ENCODE results near the gene ZNF799.
"Not testable (repeated sequence)": the region's sequence is repeated elsewhere in the genome, so short reads cannot be mapped to it uniquely, and the experiment has no call there.

Gene ZNF799

DNA sequence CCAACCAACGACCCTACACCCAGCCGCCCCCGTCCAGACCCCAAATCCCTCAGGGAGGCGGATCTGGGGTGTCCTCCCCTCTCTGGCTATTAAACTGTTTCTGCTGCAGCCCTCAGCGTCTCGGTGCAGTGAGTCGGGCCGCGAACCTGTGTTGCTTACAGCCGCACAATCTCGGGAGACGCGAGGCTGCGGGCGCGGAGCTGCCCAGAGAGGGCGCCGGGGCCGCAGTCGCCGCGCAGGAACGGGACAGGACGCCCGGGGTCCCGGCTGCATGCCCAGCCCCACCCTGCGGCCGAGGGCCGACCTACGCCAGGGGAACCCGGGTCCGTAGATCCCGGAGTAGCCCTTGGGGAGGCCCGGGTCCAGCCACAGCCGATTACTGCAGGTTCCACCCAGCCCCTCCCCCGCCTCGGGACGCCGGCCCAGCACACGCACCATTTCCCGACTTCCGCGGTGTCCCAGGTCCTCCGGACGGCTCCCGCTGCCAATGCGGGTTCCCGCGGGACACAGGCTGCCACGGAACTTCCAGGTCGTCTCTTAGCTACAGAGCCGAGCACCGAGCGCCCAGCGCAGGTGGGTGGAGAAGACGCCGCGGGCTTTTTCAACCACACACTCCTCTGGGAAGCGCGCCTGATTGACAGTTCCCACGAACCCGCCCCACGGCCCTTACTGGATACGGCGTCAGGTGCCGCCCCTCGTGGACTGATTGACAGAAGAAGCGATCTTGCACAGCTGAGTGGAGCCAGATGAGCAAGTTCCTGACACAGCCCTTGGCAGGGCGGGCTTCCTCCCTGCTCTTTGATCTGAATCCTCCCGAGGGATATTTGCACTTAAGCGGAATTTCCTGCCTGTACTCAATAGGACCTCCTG is at the start of gene ZNF799:
ZNF799 (minus strand) TSS at position 639 of the 870 bp plus-strand sequence; CDS start at position 438, 201 bp downstream.
- peak; percentile 84 for DNase-seq

DNA sequence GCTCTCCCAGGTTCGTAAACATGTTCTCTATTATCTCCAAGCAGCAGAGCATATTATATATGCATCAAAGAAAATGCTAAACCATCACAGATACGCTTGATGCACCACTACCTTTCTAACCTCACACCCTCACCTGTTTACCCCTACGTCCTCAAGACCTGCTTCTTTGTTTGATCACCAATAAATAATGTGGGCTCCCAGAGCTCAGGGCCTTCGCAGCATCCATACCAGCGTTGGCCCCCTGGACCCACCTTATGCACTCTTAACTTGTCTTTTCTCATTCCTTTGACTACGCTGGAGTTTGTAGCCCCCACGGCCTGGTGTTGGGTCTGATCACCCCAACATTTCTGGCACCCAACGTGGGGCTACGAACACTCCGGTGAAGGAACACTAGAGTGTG is 49.8 kb upstream of the ZNF799 start:
- no peak for DNase-seq

DNA sequence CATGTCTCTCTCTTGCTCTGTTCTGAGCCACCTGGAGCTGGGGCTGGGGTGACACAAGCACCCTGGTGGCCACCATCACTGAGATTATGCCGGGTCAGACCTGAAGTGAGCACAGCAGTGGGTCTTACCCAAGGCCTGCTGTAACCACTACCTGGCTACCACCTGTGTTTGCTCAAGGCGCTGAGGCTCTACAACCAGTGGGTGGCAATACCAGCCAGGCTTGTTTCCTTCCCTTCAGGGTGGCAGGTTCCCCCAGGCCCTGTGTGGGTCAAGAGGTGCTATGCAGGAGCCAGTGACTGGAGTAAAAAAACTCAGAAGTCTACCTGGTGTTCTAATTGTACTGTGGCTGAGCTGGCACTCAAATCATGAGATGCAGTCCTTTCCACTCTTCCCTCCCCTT is 47.7 kb upstream of the ZNF799 start:
- no peak for DNase-seq

DNA sequence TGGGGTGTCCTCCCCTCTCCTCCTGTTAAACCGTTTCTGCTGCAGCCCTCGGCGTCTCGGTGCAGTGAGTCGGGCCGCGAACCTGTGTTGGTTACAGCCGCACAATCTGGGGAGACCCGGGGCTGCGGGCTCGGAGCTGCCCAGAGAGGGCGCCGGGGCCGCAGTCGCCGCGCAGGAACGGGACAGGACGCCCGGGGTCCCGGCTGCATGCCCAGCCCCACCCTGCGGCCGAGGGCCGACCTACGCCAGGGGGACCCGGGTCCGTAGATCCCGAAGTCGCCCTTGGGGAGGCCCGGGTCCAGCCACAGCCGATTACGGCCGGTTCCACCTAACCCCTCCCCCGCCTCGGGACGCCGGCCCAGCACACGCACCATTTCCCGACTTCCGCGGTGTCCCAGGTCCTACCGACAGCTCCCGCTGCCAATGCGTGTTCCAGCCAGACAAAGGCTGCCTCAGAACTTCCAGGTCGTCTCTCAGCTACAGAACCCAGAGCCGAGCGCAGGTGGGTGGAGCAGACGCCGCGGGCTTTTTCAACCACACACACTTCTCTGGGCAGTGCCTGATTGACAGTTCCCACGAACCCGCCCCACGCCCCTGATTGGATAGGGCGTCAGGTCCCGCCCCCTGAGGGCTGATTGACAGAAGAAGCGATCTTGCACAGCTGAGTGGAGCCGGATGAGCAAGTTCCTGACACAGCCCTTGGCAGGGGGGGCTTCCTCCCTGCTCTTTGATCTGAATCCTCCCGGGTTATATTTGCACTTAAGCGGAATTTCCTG is 39.7 kb upstream of the ZNF799 start, which contains the start of gene ZNF443:
ZNF443 (minus strand) TSS at position 481 of the 776 bp plus-strand sequence; CDS start at position 374, 107 bp downstream.
- peak; percentile 91 for DNase-seq

DNA sequence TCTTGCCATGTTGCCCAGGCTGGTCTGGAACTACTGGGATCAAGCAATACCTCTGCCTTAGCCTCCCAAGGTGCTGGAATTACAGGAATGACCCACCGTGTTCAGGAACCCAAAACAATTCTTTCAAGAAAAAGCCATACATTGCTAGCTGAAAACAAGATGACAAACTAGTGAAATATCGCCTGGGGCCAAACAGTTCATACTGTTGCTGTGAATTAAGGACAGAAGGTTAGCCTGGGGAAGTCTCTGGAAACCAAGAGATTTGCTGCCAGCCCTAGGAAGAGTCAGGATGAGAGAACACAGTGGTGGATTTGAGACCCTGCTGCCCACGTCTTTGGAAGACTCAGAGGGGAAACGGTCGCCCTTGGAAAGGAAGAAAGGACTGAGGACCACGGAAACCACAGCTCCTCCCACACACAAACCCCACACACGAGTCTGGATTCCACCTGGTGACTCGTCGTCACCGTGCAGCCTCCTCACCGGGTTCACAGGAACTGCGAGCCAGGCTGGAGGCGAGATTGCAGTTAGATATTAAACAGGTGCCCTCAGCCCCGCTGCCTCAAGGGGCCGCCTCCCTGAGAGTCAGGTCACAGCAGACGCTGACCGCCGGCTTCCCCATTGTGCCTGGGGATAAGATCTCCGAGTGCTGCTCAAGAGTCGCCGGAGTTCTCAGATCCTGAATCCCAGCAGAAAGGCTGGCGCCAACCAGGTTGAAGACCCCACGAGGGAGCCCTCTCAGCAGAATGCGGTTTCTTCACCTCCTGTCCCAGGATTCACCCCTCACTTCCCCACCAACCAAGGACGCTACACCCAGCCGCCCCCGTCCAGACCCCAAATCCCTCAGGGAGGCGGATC is 38.8 kb upstream of the ZNF799 start:
- DNase-seq: not testable (repeated sequence)

DNA sequence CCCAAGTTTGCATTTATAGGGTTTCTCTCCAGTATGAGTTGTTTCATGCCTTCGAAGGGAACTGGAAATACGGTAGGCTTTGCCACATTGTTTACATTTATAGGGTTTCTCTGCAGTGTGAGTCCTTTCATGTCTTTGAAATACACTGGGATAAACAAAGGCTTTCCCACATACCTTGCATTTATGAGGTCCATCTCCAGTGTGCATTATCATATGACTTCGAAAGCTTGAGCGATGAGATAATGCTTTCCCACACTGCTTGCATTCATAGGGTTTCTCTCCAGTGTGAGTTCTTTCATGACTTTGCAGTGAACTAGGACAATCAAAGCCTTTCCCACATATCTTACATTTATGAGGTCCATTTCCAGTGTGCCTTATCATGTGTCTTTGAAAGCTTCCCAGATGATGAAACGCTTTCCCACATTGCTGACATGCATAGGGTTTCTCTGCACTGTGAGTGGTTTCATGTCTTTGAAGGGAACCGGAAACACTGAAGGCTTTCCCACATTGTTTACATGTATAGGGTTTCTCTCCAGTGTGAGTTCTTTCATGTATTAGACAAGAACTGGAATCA is 29.7 kb upstream of the ZNF799 start:
- DNase-seq: not testable (repeated sequence)

DNA sequence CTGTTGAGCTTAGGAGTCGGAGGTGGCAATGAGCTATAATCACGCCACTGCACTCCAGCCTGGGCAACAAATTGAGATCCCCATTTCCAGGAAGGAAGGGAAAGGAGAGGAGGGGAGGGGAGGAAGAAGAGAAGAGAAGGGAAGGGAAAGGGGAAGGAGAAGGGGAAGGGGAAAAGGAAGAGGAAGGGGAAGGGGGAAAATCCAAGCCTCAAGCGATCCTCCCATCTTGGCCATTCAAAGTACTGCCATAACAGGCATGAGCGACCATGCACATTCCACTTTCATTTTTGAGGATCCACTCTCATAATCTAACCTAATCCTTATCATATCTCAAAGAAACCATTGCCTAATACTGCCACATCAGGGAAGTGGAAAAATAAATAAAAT is 24.8 kb upstream of the ZNF799 start:
- DNase-seq: no peak

DNA sequence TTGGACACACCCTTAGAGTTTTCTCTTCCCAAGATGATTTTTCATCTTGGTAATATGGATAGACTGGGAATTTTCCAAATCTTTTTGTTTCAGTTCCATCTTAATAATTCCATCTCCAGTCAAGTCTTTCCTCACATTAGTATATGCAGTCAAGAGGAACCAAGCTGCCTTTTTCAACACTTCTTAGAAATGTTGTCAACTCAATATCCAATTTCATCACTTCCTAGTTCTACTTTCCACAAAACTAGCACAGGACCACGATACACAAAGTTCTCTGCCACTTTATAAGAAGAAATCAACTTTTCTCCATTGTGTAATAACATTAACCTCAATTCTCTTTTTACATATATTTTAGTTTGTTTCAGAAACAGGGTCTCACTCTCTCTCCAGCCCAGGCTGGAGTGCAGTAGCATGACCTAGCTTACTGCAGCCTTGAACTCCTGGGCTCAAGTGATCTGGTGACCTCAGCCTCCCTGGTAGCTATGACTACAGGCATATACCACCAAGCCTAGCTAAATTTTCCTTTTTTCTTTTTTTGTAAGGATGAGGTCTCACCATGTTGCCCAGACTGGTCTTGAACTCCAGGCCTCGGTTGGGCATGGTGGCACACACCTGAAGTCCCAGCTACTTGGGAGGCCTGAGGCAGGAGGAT is 24.3 kb upstream of the ZNF799 start:
- no peak for DNase-seq

DNA sequence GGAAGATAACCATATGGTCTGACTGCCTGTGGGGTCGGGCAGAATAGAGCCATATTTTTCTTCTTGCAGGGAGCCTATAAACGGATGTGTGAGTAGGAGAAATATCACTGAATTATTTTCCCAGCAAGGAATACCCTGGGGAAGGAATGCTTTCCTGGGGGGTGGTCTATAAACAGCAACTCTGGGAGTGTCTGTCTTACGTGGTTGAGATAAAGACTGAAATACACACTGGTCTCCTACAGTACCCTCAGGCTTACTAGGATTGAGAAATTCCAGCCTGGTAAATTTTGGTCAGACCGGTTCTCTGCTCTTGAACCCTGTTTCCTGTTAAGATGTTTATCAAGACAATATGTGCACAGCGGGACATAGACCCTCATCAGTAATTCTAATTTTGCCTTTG is 16.2 kb upstream of the ZNF799 start:
- DNase-seq: not testable (repeated sequence)

DNA sequence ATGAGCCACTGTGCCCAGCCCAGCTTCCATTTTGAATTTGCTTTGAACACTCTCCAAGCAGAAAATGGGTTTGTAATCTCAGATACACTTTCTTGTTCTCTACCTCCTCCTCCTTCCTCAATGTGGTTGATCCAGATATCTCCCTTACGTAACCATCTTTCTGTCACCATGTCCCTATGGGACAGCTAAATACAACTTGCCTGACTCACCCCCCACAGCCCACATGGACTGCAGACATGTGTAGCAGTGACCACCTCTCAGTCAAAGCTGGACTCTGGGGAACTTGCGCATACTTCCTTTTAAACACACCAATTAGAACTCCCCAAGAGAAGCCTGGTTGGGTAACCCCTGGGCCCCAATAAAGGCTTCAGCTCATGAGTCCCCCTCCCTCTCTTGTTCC is 10.8 kb upstream of the ZNF799 start:
- no peak for DNase-seq

DNA sequence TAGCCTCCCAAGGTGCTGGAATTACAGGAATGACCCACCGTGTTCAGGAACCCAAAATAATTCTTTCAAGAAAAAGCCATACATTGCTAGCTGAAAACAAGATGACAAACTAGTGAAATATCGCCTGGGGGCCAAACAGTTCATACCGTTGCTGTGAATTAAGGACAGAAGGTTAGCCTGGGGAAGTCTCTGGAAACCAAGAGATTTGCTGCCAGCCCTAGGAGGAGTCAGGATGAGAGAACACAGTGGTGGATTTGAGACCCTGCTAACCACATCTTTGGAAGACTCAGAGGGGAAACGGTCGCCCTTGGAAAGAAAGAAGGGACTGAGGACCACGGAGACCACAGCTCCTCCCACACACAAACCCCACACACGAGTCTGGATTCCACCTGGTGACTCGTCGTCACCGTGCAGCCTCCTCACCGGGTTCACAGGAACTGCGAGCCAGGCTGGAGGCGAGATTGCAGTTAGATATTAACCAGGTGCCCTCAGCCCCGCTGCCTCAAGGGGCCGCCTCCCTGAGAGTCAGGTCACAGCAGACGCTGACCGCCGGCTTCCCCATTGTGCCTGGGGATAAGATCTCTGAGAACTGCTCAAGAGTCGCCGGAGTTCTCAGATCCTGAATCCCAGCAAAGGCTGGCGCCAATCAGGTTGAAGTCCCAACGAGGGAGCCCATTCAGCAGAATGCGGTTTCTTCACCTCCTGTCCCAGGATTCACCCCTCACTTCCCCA is 1.0 kb downstream of the ZNF799 start:
- DNase-seq: not testable (repeated sequence)

DNA sequence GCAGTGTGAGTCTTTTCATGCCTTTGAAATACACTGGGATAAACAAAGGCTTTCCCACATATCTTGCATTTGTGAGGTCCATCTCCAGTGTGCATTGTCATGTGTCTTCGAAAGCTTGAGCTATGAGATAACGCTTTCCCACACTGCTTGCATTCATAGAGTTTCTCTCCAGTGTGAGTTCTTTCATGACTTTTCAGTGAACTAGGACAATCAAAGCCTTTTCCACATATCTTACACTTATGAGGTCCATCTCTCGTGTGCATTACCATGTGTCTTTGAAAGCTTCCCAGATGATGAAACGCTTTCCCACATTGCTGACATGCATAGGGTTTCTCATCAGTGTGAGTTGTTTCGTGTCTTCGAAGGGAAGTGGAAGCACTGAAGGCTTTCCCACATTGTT is 9.9 kb downstream of the ZNF799 start:
- DNase-seq: not testable (repeated sequence)

DNA sequence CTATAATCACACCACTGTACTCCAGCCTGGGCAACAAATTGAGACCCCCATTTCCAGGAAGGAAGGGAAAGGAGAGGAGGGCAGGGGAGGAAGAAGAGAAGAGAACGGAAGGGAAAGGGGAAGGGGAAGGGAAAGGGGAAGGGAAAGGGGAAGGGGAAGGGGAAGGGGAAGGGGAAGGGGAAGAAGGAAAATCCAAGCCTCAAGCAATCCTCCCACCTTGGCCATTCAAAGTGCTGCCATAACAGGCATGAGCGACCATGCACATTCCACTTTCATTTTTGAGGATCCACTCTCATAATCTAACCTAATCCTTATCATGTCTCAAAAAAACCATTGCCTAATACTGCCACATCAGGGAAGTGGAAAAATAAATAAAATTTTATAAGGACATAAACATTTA is 14.7 kb downstream of the ZNF799 start:
- DNase-seq: not testable (repeated sequence)

DNA sequence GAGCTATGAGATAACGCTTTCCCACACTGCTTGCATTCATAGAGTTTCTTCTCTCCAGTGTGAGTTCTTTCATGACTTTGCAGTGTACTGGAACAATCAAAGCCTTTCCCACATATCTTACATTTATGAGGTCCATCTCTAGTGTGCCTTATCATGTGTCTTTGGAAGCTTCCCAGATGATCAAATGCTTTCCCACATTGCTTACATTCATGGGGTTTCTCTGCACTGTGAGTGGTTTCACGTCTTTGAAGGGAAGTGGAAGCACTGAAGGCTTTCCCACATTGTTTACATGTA is 20.7 kb downstream of the ZNF799 start:
- DNase-seq: no peak

DNA sequence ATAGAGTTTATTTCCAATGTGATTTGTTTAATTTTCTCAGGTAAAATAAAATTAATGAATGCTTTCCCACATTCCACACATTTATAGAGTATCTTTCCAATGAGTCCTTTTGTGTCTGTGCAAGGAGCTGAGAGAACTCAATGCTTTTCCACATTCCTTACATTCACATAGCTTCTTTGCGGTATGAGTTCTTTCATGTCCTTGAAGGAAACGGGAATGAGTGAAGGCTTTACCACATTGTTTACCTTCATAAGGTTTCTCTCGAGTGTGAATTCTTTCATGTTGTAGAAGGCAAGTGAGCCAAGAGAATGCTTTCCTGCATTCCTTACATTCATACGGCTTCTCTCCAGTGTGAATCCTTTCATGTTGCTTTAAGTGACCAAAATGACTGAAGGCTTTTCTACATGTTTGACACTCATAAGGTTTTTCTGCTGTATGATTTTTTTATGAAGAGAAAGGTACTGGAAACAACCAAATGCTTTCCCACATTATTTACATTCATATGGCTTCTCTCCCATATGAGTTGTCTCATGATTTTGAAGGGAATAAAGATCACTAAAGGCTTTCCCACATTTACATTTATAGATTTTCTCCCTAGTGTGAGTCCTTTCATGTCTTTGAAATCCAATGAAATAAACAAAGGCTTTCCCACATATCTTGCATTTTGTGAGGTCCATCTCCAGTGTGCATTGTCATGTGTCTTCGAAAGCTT is 21.2 kb downstream of the ZNF799 start:
- no peak for DNase-seq

DNA sequence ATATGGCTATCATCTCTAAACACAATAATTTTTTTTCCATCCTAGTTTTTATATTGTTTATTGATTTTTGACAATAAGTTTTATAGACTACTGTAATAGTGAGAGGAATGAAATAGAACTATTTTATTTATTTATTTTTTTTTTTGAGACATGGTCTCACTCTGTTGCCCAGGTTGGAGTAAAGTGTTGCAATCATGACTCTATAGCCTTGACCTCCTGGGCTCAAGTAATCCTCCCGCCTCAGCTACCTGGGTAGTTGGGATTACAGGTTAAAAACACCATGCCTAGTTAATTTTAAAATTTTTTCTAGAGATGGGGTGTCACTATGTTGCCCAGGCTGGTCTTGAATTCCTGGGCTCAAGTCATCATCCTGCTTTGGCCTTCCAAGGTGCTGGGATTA is 27.0 kb downstream of the ZNF799 start:
- no peak for DNase-seq

DNA sequence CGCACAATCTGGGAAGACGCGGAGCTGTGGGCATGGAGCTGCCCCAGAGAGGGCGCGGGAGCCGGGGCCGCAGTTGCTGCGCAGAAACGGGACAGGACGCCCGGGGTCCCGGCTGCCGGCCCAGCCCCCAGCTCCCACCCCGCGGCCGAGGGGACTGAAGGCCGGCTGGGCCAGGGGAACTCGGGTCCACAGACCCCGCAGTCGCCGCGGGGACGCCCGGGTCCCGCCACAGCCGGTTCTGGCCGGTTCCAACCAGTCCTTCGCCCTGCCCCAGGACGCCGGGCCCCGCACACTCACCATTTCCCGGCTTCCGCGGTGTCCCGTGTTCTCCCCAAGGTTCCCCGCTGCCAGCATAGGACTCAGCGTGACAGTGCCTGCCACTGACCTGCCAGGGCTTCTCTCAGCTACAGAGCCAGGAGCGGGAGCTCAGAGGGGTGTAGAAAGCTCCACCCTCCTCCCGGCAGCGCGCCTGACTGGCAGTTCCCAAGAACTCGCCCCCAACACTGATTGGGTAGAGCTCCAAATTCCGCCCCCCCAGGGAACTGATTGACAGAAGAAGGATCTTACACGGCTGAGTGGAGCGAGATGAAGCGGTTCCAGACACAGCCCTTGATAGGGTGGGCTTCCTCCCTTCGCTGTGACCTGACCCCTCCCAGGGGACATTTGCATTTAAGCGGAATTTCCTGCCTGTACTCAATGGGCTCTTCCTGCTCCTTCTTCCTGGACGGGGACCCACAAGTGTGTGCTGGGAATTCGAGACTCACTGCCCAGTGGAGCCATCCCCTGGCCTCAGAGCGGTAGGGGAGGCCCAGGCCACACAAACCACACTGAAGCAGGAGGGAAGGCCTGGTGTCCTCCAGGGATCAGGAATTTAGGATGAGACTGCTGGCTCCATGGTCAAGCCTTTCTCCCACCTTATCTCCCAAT is 35.6 kb downstream of the ZNF799 start, which contains the start of gene ZNF442:
ZNF442 (minus strand) TSS at position 448 of the 927 bp plus-strand sequence. CDS start 2,052 bp downstream, outside the sequence.
- no peak for DNase-seq

DNA sequence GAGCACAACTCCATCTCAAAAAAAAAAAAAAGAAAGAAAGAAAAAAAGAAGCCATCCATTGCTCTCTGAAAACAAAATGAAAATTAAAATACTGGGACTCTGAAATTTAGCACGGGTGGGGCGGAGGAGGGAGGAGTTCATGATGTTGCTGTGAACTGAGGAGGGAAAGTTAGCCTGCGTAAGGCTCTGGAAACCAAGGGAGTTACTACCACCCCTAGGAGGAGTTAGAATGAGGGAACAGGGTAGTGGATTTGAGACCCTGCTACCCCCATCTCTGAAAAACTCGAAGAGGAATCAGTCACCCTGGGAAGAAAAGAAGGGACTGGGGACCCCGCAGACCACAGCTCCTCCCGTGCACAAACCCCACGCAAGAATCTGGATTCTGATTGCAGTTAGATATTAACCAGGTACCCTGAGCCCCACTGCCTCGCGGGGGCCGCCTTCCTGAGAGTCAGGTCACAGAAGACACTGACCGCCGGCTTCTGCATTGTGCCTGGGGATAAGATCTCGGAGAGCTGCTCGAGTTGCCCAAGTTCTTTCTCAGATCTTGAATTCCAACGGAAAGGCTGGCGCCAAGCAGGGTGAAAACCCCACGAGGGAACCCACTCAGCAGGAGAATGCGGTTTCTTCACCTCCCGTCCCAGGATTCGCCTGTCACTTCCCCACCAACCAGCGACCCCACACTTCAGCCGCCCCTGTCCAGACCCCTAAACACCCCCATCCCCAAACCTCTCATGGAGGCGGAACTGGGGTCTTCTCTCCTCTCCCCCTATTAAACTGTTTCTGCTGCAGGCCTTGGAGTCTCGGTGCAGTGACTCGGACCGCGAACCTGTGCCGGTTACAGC is 36.5 kb downstream of the ZNF799 start:
- DNase-seq: no peak

DNA sequence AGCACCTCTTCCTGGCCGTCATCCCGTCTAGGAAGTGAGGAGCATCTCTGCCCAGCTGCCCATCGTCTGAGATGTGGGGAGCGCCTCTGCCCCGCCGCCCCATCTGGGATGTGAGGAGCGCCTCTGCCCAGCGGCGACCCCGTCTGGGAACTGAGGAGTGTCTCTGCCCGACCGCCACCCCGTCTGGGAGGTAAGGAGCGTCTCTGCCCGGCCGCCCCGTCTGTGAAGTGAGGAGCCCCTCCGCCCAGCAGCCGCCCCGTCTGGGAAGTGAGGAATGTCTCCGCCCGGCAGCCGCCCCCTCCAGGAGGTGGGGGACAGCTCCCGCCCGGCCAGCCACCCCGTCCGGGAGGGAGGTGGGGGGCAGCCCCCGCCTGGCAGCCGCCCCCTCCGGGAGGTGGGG is 38.8 kb downstream of the ZNF799 start:
- not testable (repeated sequence) for DNase-seq

All from NCI-H446 treated with DMSO at 0.1 percent for 48 hours (cell line).